CD4-positive, alpha-beta T cell treated with Interleukin-4 for 4 hours (primary cell): Measurements from ENCODE around the gene WWC2.
"Not testable (repeated sequence)": the region's sequence is repeated elsewhere in the genome, so short reads cannot be mapped to it uniquely, and the experiment has no call there.

ENCODE experiments used
- DNase-seq: peaks from one replicate; pipeline ENCODE4 v3.0.0-alpha.2; 2020

The WWC2 gene

GRCh38 chr4:183144787-183145186 lies 45.7 kb downstream of the WWC2 start:
- no peak for DNase-seq

DNA sequence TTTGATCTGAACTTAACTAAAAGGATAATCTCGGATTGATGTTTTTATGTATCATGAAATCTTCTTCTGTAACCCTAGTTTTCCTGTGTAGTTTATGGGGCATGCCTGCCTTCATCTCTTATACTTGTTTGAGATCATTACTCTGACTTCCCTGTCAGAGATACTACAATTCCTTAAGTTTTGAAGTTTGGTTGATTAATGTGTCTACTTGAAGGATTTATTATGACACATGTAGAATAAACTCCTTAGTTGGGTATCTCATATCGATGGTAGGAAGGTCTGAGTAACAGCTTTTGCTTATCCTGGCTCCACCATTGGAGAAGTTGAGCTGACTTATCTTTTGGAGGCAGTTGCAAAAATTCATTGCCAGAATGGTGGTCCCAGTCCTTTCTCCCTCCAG lies 46.7 kb downstream of the WWC2 start:
- DNase-seq, result no peak

DNA sequence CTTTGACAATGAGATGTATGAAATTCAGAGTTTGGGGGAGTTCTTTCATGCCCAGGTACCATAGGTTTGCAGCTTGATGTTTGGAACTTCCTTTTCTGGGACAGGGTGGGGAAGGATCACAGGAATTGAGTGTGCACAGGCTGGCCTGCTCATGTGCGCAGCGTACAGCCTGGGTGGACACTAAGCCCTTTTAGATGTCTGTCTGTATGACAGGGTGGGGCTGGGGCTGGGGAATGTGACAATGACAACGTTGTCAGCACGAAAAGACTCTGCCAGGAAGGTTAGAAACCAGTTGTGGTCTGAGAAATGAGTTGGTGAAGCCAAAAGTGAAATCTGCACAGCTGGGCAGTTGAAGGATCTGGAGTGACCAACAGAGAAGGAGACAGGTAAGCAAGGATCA lies 47.4 kb downstream of the WWC2 start:
- DNase-seq, result no peak

- no peak for DNase-seq
Observed at GRCh38 chr4:183147196-183147595, 48.1 kb downstream of the WWC2 start.

- no peak for DNase-seq
Observed at GRCh38 chr4:183147983-183148382, 48.9 kb downstream of the WWC2 start.

DNA sequence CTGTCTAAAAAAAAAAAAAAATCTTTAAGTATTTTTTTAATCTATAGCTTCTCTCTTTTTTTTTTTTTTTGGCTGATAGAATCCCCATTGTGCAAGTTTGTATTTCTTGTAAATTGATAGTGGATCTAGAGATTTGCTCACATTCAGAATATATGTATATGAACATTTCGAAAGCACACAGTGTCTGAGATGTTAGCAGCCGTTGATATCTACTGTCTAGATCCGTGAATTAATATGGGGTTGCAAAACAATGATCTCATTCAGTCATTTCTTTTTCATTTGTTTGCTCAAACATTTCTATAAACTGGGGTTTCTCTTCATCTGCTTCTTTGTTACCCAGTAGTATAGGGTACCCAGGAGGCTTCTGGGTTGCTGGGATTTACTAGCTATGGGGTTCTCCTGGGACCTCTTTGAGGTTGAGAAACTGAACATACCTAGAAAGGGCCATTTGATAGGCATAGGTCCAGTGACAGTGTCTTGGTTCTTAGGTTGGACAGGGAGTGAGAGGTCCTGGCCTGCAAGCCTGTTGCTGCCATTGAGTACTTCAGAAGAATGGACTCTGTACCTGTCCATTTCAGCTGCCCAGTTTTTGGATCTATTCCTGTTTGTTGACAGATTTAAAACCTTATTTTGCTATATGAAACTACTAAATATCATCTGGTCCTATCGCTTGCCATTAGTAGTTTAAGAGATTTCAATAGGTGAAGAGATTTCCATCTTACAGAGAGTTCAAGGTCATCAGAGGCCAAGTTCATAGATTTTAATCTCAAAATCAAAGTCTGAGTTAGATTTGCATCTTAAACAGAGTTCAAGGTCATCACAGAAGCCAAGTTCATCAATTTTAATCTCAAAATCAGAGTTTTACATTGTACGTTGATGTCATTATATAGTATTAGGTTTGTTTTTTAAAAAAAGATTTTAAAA lies 50.8 kb downstream of the WWC2 start:
- no peak for DNase-seq

DNA sequence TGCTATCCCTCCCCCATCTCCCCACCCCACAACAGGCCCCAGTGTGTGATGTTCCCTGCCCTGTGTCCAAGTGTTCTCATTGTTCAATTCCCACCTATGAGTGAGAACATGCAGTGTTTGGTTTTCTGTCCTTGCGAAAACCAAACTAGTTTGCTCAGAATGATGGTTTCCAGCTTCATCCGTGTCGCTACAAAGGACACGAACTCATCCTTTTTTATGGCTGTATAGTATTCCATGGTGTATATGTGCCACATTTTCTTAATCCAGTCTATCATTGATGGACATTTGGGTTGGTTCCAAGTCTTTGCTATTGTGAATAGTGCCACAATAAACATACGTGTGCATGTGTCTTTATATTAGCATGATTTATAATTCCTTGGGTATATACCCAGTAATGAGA lies 51.6 kb downstream of the WWC2 start:
- DNase-seq, result not testable (repeated sequence)

- not testable (repeated sequence) for DNase-seq
Observed at GRCh38 chr4:183152232-183152631, 53.2 kb downstream of the WWC2 start.

- no peak for DNase-seq
Observed at GRCh38 chr4:183153190-183153916, 54.3 kb downstream of the WWC2 start.

GRCh38 chr4:183154701-183155391 lies 55.8 kb downstream of the WWC2 start:
- no peak for DNase-seq

DNA sequence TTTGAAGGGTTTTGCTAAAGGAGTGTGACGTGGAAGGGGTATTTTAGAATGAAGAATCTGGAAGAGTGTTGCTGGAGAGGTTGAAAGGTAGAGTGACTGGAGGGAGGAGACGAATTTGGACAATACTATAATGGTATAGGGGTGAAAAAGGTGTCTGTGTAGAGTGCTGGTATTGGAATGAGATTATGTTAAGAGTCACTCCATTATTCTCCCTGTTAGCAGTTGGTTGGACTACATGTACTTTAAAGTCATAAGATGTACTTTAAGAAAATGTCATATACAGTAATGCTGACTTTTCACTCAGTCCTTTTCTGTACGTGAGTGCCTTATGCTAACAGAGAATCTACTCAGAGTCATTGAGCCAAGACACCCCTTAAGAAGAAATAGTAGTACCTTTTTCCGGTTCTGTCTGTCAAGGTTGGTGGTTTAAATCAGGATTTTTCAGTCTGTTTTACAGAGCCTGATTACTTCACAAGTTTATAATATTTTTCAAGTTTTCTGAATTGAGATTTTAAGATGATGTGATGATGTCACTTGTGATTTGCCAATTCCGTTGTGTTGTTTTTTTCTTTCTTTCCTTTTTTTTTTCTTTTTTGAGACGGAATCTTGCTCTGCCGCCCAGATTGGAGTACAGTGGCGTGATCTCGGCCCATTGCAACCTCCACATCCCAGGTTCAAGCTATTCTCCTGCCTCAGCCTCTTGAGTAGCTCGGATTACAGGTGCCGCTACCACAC lies 56.6 kb downstream of the WWC2 start:
- no peak for DNase-seq

DNA sequence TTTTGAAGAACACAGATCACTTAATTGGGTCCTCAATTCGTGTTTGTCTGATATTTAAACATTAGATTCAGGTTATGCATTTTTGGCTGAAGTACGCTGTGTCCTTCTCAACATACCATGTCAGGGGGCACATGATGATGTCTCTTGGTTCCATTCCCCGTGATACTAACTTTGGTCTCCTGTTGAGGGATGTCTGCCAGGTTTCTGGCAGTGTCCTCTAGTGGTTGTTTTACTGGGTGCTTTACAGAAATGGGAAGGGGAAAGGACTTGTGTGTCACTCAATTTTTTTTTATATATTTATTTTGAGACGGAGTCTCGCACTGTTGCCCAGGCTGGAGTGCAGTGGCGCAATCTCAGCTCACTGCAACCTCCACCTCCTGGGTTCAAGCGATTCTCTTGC lies 58.2 kb downstream of the WWC2 start:
- DNase-seq, result no peak

GRCh38 chr4:183158062-183158461 lies 59.0 kb downstream of the WWC2 start:
- no peak for DNase-seq

- no peak for DNase-seq
Observed at GRCh38 chr4:183161630-183162029, 62.6 kb downstream of the WWC2 start.

- DNase-seq, result no peak
Observed at GRCh38 chr4:183163135-183163534, 64.1 kb downstream of the WWC2 start.

GRCh38 chr4:183164963-183165362 lies 65.9 kb downstream of the WWC2 start:
- DNase-seq, result no peak

DNA sequence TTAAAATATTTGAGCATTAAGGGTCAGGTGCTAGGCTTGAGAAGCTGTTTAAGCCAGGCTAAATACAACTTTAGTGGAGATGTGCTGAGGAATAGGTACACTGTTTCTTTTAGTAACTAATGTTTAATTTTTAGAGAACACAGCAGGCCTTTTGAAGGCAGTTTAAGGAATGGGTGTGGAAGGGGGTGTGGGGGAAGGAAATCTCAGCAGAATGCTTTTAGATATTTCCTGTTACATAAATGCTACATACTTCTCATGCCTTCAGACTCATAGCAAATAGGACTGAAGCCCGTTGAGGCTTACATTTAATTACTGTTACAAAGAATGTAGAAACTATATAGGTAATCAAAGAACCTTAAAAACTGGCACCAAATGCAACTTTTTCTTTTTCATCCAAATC lies 66.3 kb downstream of the WWC2 start:
- no peak for DNase-seq

- no peak for DNase-seq
Observed at GRCh38 chr4:183170894-183171293, 71.8 kb downstream of the WWC2 start.

DNA sequence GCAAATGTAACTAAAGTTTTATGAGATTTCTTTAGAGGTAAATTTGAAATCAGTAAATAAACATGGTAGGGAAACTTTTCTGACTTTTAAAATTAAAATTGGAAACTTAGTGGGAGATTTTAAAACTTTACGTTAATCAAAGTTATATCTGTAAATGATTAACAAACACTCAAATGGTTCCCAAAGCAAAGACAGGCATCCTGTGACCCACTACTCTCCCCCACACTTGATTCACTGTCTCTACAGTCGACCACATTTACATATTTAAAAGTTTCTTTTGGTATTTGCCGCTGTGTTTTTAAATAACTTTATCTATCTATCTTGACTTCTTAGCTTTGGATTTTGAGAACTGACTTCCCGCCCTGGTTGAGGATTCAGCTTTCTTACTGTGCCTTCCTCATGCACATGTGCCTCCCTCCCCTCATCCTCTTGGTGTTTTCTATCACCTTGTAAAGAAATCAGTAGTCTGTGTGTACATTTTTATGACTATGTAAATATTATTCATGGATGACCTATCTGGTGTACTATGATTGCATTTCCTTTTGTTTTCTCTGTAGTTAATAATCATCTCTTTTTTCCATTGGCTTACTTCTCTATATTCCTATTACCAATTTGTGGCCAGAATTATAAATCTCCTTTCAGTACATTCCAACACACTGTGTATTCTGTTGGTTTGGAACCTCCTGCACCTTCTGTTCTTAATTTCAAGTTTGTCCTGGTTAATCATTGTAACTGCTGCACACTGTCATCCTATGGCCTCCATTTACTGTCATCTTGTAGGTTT lies 72.6 kb downstream of the WWC2 start:
- no peak for DNase-seq

DNA sequence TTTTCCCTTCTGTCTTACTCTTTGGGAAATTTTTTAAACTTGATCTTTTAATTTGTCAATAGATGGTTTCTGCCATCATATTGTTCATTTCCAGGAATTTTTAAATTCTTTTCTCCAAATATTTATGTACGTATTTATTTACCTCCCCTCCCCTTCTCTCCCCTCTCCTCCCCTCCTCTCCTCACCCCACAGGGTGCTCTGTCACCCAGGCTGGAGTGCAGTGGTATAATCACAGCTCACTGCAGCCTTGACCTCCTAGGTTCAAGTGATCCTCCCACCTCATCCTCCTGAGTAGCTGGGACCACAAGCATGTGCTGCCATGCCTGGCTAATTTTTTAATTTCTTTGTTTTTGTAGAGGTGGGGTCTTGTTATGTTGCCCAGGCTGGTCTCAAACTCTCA lies 73.8 kb downstream of the WWC2 start:
- DNase-seq, result no peak

- no peak for DNase-seq
Observed at GRCh38 chr4:183173580-183174526, 74.8 kb downstream of the WWC2 start.
